Lung (tissue), 12 donors: ENCODE data around the gene SNAI1. TPM values are rescaled to one million over a fixed set of nuclear protein-coding genes. Genes with fewer than 3 reads are reported as not detected.

ENCODE experiments used
- ATAC-seq: fragments of 200-7000 bp; cut with Tn5 transposase; one replicate; pipeline ENCODE4 v1.9.1; 2020; ENCODE audit warnings: moderate number of reproducible peaks; ENCODE audit not compliant: insufficient read depth, low FRiP score
- DNase-seq, 3 donors: peaks; one replicate each; pipeline ENCODE4 v3.0.0-alpha.2; 2013 to 2017
- H3K27ac ChIP-seq, 2 donors: one replicate each; pipeline ENCODE4 v1.5.1; 2013; ENCODE audit warnings: mild to moderate bottlenecking in 2 of 2, moderate library complexity in 2 of 2, control low read depth in 1 of 2, inconsistent platforms in 1 of 2, low read depth in 1 of 2, low read length in 1 of 2
- H3K27me3 ChIP-seq, 3 donors: one replicate each; pipeline ENCODE4 v1.5.1; 2013; ENCODE audit warnings: low read length in 2 of 3; ENCODE audit not compliant: control insufficient read depth in 3 of 3, insufficient read depth in 3 of 3
- H3K36me3 ChIP-seq, 4 donors: one replicate each; pipeline ENCODE4 v1.5.1; 2013; ENCODE audit warnings: low read length in 4 of 4, mild to moderate bottlenecking in 1 of 4, moderate library complexity in 1 of 4; ENCODE audit not compliant: control insufficient read depth in 4 of 4, insufficient read depth in 4 of 4
- H3K4me1 ChIP-seq, 5 donors: one replicate each; pipeline ENCODE4 v1.5.1; 2013; ENCODE audit warnings: low read length in 5 of 5, mild to moderate bottlenecking in 2 of 5, moderate library complexity in 1 of 5; ENCODE audit not compliant: control insufficient read depth in 5 of 5, insufficient read depth in 5 of 5
- H3K4me3 ChIP-seq: one replicate; pipeline ENCODE4 v1.5.1; 2013; ENCODE audit warnings: mild to moderate bottlenecking, control low read depth, moderate library complexity
- H3K9ac ChIP-seq, 2 donors: one replicate each; pipeline ENCODE4 v1.5.1; 2013; ENCODE audit warnings: low read length in 2 of 2, control low read depth in 1 of 2; ENCODE audit not compliant: insufficient read depth in 1 of 2
- H3K9me3 ChIP-seq, 4 donors: one replicate each; pipeline ENCODE4 v1.5.1; 2013; ENCODE audit warnings: low read length in 3 of 4, mild to moderate bottlenecking in 1 of 4, moderate library complexity in 1 of 4; ENCODE audit not compliant: control insufficient read depth in 4 of 4, insufficient read depth in 3 of 4
- CTCF ChIP-seq: IDR thresholded peaks from 2 replicates; pipeline ENCODE4 v1.5.1; 2012; ENCODE audit warnings: mild to moderate bottlenecking; ENCODE audit errors: control extremely low read depth, extremely low read depth
- WGBS, 2 donors: extraction: QIAGEN DNeasy Blood & Tissue Kit; methylation state at CpG; one replicate each; pipeline ENCODE4 v1.1.7; 2013; 5-methylcytosine and 5-hydroxymethylcytosine counted together
- polyA plus RNA-seq, 2 donors: library from polyadenylated mRNA; stranded (reverse); fragments of 200-250 nt; gene quantifications; one replicate each; pipeline ENCODE4 v1.2.1, GENCODE V29; 2013
- total RNA-seq, 2 donors: library from RNA; depleted of rRNA in 1 of 2; stranded (reverse); fragments of >200 nt in 1 of 2; gene quantifications; one replicate each; pipeline ENCODE4 v1.2.1, GENCODE V29; 2014 to 2021
- donor health status: control.
- donor health status: control.
- donor health status: Bipolar disorder and iron deficiency.
- donor health status: healthy.
- donor health status: DM: yes; HTN: yes; CAD: no.

SNAI1 gene
- total and polyA plus RNA-seq, 4 donors: 0.74 to 12.0 (median 5.4) TPM

DNA sequence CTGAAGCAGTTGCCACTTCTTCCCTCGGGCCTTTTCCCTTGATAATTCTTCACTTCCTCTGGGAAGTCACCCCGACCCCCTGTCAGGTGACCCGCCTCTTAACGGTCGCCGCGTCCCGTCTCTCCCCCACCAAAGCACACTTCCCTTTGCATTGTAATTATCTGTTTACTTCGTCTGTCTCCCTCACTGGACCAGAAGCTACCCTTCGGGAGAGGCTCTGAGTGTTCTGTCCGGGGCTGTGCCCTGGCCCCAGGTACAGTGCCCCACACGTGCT is 771 bp upstream of the SNAI1 start:
- H3K4me1 ChIP-seq: peaks cover 0 to 42% (median 7%) of the 10 kb centered on the region in 5 donors
- peak; percentile 2 for ATAC-seq

GRCh38 chr20:49983123-49983847 is 505 bp downstream of the SNAI1 start:
- H3K9ac ChIP-seq: peak overlapping the region in 1 of 2 donors; percentile 70
- no peaks in the 10 kb centered on the region for H3K27me3 ChIP-seq
- no peak for DNase-seq
- H3K4me3 ChIP-seq: peak overlapping the region; percentile 53
- peaks cover 0 to 54% (median 7%) of the 10 kb centered on the region in 5 donors for H3K4me1 ChIP-seq
- peaks cover 0 to 17% (median 3%) of the 10 kb centered on the region in 4 donors for H3K36me3 ChIP-seq
- peak overlapping the region; percentile 57 to 71 for H3K27ac ChIP-seq
- ATAC-seq: no peak
- H3K9me3 ChIP-seq: no peaks in the 10 kb centered on the region
- no peak for TF ChIP-seq CTCF
- WGBS, 2 donors: 22 to 24% methylated on average over 24 of the region's 24 CpGs

More for the DNA sequence above, 771 bp upstream of the SNAI1 start:
- H3K9me3 ChIP-seq: no peaks in the 10 kb centered on the region
- H3K4me3 ChIP-seq: no peak overlapping the region
- WGBS, 2 donors: 4 to 15% methylated on average over 12 of the region's 12 CpGs
- H3K36me3 ChIP-seq: peaks cover 0 to 10% (median 0%) of the 10 kb centered on the region in 4 donors
- no peak for TF ChIP-seq CTCF
- H3K9ac ChIP-seq: no peak overlapping the region
- H3K27me3 ChIP-seq: no peaks in the 10 kb centered on the region
- H3K27ac ChIP-seq: peak overlapping the region in 1 of 2 donors; percentile 48
- no peak for DNase-seq

DNA sequence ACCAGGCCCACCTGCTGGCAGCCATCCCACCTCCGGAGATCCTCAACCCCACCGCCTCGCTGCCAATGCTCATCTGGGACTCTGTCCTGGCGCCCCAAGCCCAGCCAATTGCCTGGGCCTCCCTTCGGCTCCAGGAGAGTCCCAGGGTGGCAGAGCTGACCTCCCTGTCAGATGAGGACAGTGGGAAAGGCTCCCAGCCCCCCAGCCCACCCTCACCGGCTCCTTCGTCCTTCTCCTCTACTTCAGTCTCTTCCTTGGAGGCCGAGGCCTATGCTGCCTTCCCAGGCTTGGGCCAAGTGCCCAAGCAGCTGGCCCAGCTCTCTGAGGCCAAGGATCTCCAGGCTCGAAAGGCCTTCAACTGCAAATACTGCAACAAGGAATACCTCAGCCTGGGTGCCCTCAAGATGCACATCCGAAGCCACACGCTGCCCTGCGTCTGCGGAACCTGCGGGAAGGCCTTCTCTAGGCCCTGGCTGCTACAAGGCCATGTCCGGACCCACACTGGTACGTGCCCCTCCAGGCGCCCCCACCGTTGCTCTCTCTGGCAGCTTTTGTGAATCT is 1.1 kb downstream of the SNAI1 start:
- Histone ChIP-seq H3K4me1 (peaks cover 0 to 61% (median 10%) of the 10 kb centered on the region in 5 donors), H3K27me3 (no peaks in the 10 kb centered on the region), H3K27ac (peak overlapping the region in 1 of 2 donors; percentile 57), H3K4me3 (peak overlapping the region; percentile 53), H3K36me3 (peaks cover 0 to 17% (median 4%) of the 10 kb centered on the region in 4 donors), H3K9ac (peak overlapping the region in 1 of 2 donors; percentile 64), H3K9me3 (no peaks in the 10 kb centered on the region)
- TF ChIP-seq CTCF: no peak
- WGBS, 2 donors: 65 to 80% methylated on average over 15 to 18 of the region's 18 CpGs
- ATAC-seq: no peak
- peak; percentile 49 to 75 (median 68) for DNase-seq
